GM12873 (cell line): Measurements from ENCODE around the gene TMEM214.
A peak's percentile ranks its signal among the peaks of the same experiment; 100 is the strongest.

Source experiments
- TF ChIP-seq, protein P1 (sequence below): IDR thresholded peaks from 2 replicates; pipeline ENCODE4 v1.5.1; 2012; ENCODE audit warnings: low read depth, mild to moderate bottlenecking, moderate library complexity, low read length, control low read depth; ENCODE audit not compliant: insufficient read depth; ENCODE audit errors: missing control alignments

Gene TMEM214

GRCh38 chr2:27084297-27085061, 51.7 kb downstream of the TMEM214 start:
- TF ChIP-seq, protein P1, sequence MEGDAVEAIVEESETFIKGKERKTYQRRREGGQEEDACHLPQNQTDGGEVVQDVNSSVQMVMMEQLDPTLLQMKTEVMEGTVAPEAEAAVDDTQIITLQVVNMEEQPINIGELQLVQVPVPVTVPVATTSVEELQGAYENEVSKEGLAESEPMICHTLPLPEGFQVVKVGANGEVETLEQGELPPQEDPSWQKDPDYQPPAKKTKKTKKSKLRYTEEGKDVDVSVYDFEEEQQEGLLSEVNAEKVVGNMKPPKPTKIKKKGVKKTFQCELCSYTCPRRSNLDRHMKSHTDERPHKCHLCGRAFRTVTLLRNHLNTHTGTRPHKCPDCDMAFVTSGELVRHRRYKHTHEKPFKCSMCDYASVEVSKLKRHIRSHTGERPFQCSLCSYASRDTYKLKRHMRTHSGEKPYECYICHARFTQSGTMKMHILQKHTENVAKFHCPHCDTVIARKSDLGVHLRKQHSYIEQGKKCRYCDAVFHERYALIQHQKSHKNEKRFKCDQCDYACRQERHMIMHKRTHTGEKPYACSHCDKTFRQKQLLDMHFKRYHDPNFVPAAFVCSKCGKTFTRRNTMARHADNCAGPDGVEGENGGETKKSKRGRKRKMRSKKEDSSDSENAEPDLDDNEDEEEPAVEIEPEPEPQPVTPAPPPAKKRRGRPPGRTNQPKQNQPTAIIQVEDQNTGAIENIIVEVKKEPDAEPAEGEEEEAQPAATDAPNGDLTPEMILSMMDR, result no peak

DNA sequence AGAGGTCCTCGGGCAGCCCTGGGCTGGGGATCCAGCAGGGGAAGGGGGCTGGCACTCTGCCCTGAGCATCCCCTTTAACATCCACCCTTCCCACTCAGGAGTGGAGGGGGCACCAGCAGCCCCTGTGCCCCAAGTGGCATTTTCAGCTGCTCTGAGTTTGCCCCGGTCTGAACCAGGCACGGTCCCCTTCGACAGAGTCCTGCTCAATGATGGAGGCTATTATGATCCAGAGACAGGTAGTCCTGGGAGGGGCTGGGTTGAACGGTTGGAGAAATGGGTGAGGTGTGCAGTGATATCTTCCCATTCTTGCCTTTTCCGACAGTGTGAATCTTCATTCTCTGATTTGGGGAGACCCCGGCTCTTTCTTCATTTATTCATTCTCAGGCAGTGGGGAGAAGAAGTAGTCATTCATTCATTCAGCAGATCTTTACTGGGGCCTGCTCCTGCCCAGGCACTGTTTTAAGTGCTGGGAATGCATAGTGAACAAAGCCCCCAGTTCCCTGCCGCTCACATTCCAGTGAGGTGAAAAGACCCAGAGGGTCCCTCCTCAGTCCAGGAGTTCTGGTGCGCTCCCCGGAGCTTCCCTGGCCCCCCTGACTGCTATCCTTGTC, 52.4 kb downstream of the TMEM214 start:
- TF ChIP-seq, protein P1, result no peak

DNA sequence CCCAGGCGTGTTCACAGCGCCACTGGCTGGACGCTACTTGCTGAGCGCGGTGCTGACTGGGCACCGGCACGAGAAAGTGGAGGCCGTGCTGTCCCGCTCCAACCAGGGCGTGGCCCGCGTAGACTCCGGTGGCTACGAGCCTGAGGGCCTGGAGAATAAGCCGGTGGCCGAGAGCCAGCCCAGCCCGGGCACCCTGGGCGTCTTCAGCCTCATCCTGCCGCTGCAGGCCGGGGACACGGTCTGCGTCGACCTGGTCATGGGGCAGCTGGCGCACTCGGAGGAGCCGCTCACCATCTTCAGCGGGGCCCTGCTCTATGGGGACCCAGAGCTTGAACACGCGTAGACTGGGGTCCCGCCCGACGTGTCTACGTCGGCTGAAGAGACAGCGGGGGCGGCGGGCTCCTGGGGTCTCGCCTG, 52.9 kb downstream of the TMEM214 start:
- TF ChIP-seq, protein P1, result peak; percentile 12

GRCh38 chr2:27086090-27086723, 53.4 kb downstream of the TMEM214 start:
- TF ChIP-seq, protein P1, result peak; percentile 76

GRCh38 chr2:27086724-27087593, 54.2 kb downstream of the TMEM214 start, which contains the start of gene KHK:
TSS of gene KHK (plus strand) at chr2:27086772. CDS start at chr2:27087260, 488 bp downstream.
- TF ChIP-seq, protein P1, result no peak

- TF ChIP-seq, protein P1, result no peak
Measured at GRCh38 chr2:27087823-27088410, 55.2 kb downstream of the TMEM214 start.
